ENCODE data around the gene CCDC12. TPM values are rescaled to one million over a fixed set of nuclear protein-coding genes. Genes with fewer than 3 reads are reported as not detected.

The CCDC12 gene
- total RNA-seq, 1 donor from 2014 or later: 60.3 TPM

- TF ChIP-seq CTCF (conservative IDR thresholded peaks at IDR 0.05; ENCODE audit: low read depth, low read length): no peak
- no peak for DNase-seq (ENCODE audit: low read depth)
- H3K4me3 ChIP-seq (ENCODE audit: low read depth, low read length): no peak overlapping the region
Measured at GRCh38 chr3:46989146-46989810, 12.7 kb upstream of the CCDC12 start.

GRCh38 chr3:46988616-46989015, 12.1 kb upstream of the CCDC12 start:
- no peak for DNase-seq (ENCODE audit: low read depth)
- H3K4me3 ChIP-seq (ENCODE audit: low read depth, low read length): no peak overlapping the region
- TF ChIP-seq CTCF (conservative IDR thresholded peaks at IDR 0.05; ENCODE audit: low read depth, low read length): no peak

- no peak overlapping the region for H3K4me3 ChIP-seq (ENCODE audit: low read depth, low read length)
- no peak for DNase-seq (ENCODE audit: low read depth)
- no peak for TF ChIP-seq CTCF (conservative IDR thresholded peaks at IDR 0.05; ENCODE audit: low read depth, low read length)
Measured at GRCh38 chr3:46987743-46988401, 11.3 kb upstream of the CCDC12 start.

GRCh38 chr3:46987319-46987742, 10.8 kb upstream of the CCDC12 start:
- H3K4me3 ChIP-seq (ENCODE audit: low read depth, low read length): no peak overlapping the region
- no peak for TF ChIP-seq CTCF (conservative IDR thresholded peaks at IDR 0.05; ENCODE audit: low read depth, low read length)
- no peak for DNase-seq (ENCODE audit: low read depth)

GRCh38 chr3:46986782-46987310, 10.3 kb upstream of the CCDC12 start:
- no peak for DNase-seq (ENCODE audit: low read depth)
- TF ChIP-seq CTCF (conservative IDR thresholded peaks at IDR 0.05; ENCODE audit: low read depth, low read length): no peak
- H3K4me3 ChIP-seq (ENCODE audit: low read depth, low read length): no peak overlapping the region

- no peak overlapping the region for H3K4me3 ChIP-seq (ENCODE audit: low read depth, low read length)
- no peak for DNase-seq (ENCODE audit: low read depth)
- TF ChIP-seq CTCF (conservative IDR thresholded peaks at IDR 0.05; ENCODE audit: low read depth, low read length): no peak
Measured at GRCh38 chr3:46986055-46986730, 9.6 kb upstream of the CCDC12 start.
